ENCODE measurements around the gene OVAAL.

DNA sequence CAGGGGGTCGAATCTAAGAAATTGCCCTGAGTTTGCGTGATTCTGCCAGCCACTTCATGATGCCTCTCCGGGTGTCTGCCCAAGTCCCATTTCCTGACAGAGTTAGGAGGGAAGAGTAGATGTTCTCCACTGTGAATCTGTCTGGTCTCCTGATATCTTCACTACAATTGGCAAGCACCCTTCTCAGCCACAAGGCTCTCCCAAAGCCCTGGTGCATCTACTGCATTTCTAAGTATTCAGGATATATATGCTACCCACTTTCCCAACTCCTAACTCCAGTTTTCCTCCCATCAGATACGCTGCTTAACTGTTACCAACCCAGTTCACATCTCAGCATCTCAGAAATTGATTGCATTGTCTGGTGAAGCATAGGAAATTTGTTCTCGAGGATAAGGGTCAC lies 25.9 kb upstream of the OVAAL start:
- TF ChIP-seq EZH2 (IDR thresholded peaks at IDR 0.05) (no peak), POLR2AphosphoS5 (IDR thresholded peaks at IDR 0.05; ENCODE audit: borderline replicate concordance, low read depth, low read length) (no peak)

Measured in SK-N-MC (cell line).